Thyroid gland (tissue), 4 donors: ENCODE measurements around the gene YBX3.

Experiments used
- CTCF ChIP-seq, 6 experiments: fragments of 200-600 bp in 3 of 6; fragments of 450-650 bp in 3 of 6; sonication (generic) in 3 of 6; IDR thresholded peaks; one replicate each; pipeline ENCODE4 v1.5.1; 2016 to 2019; ENCODE audit warnings: antibody characterized with exemption in 6 of 6, mild to moderate bottlenecking in 2 of 6, inconsistent platforms in 1 of 6, moderate library complexity in 1 of 6
- POLR2A ChIP-seq, 2 donors: fragments of 450-650 bp; IDR thresholded peaks; one replicate each; pipeline ENCODE4 v1.6.1; 2017; ENCODE audit warnings: antibody characterized with exemption in 2 of 2, mild to moderate bottlenecking in 2 of 2, moderate library complexity in 1 of 2

- TF ChIP-seq CTCF (IDR thresholded peaks at IDR 0.05) (no peak), POLR2A (IDR thresholded peaks at IDR 0.05) (no peak)
These were observed 34.0 kb downstream of the YBX3 start for GRCh38 chr12:10689146-10689545.
